Activated CD4-positive, alpha-beta T cell treated with anti-CD3 and anti-CD28 coated beads for 36 hours (primary cell): ENCODE results near the gene PEX26. TPM values are rescaled to one million over a fixed set of nuclear protein-coding genes. Genes with fewer than 3 reads are reported as not detected.
A peak's percentile ranks its signal among the peaks of the same experiment; 100 is the strongest.

Experiments
- ATAC-seq: fragments of 200-7000 bp; cut with Tn5 transposase; one replicate; pipeline ENCODE4 v1.10.0; 2021; ENCODE audit warnings: mild to moderate bottlenecking, moderate library complexity
- CTCF ChIA-PET: fragments of 350-600 bp; sonication (Branson Sonifier 250); formaldehyde crosslinking; loops from one replicate; lab custom pipeline; 2021; ENCODE audit warnings: antibody characterized with exemption; lab: Charles Lee
- POLR2A ChIA-PET: fragments of 350-600 bp; sonication (Branson Sonifier 250); formaldehyde crosslinking; loops from one replicate; lab custom pipeline; 2021; ENCODE audit warnings: antibody characterized with exemption, inconsistent platforms; lab: Charles Lee
- DNase-seq: peaks from one replicate; pipeline ENCODE4 v3.0.0-alpha.2; 2020
- H3K27ac Mint-ChIP-seq: one replicate; pipeline ENCODE4 v1.8.0; 2021; ENCODE audit warnings: mixed read lengths
- H3K27me3 Mint-ChIP-seq: one replicate; pipeline ENCODE4 v1.8.0; 2021; ENCODE audit warnings: mixed read lengths
- H3K36me3 Mint-ChIP-seq: one replicate; pipeline ENCODE4 v1.8.0; 2021; ENCODE audit warnings: low read depth, mixed read lengths
- H3K4me1 Mint-ChIP-seq: one replicate; pipeline ENCODE4 v1.8.0; 2021; ENCODE audit warnings: mixed read lengths
- H3K4me3 Mint-ChIP-seq: one replicate; pipeline ENCODE4 v1.8.0; 2021; ENCODE audit warnings: mild to moderate bottlenecking, moderate library complexity, mixed read lengths
- H3K9me3 Mint-ChIP-seq: one replicate; pipeline ENCODE4 v1.8.0; 2021; ENCODE audit warnings: low read depth, mixed read lengths
- intact Hi-C, 2 experiments: fragments of 100-400 bp; cut with DNase I in 1 of 2; cut with micrococcal nuclease in 1 of 2; formaldehyde crosslinking; loops; one replicate each; pipeline versions ENCODE4 v1.14.2 to v1.15.1; 2022 to 2024; cut with DNase I, micrococcal nuclease
- total RNA-seq, 2 experiments: library from RNA; stranded (reverse); gene quantifications; one replicate each; pipeline ENCODE4 v1.2.3, GENCODE V29; 2021

The PEX26 gene
- total RNA-seq, 2 experiments from 2014 or later: 50.7 to 58.0 TPM

DNA sequence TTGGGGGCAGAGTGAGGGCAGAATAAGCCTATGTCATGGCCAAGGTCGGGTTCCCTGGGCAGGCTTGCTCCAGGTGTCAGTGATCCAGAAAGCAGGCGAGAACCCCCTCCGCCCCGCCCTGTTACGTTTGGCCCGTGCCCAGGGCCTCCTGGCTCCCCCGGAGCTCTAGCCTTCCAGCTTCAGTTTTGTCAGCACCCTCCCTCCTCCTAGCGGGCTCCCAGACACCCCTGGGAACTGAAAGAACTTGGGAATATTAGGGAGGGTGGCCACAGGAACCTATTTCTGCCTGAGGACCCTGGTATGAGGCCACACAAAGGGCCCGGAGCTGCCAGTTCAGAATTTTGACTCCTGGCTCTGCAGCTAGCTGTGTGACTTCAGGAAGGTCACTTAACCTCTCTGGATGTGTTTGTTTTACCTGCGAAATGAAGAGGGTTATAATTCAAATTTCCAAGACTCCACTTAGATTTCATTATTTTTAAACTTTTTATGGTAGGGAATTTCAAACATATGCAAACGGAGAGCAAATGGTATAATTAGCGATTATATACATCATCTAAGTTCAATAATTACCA lies 34.1 kb downstream of the PEX26 start:
- H3K27me3 Mint-ChIP-seq: peaks cover 39% of the 10 kb centered on the region
- peaks cover 3% of the 10 kb centered on the region for H3K9me3 Mint-ChIP-seq
- DNase-seq: no peak
- no peak for ATAC-seq
- intact Hi-C loops: loop anchor here (2.0 to 5.0 kb wide), 3 partner anchors 35 to 39 kb away; partner anchors contain the start of genes PEX26 (in 2 of the 2) and USP18 (in 1 of the 2)
- H3K36me3 Mint-ChIP-seq: peaks cover 7% of the 10 kb centered on the region
- no peak overlapping the region for H3K4me3 Mint-ChIP-seq
- peaks cover 40% of the 10 kb centered on the region for H3K4me1 Mint-ChIP-seq
- H3K27ac Mint-ChIP-seq: no peak overlapping the region
- ChIA-PET CTCF (interaction anchor here (0.5 kb wide), 1 partner anchor 473 kb away, joined by 3 read pairs; no protein-coding TSS in a partner anchor), POLR2A (no interaction called here)

DNA sequence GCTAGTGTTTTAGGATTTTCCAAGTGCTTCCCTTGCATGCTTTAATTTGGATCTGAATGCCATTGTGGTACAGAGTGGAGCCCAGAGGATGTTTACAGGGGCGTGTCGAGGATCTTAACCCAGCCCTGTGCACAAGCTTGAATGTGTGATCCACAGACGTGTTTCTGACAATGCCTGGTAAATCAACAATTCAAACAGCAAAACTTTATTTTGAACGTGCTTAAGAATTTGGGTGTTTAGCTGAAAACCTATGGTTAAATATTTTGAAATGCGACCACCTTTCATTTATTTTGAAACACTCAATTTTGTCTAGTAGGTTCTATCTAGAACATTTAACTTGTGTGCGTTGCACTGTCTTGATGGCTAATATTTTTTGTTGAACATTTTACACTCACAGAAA lies 34.6 kb downstream of the PEX26 start:
- Mint-ChIP-seq H3K36me3 (peaks cover 4% of the 10 kb centered on the region), H3K9me3 (peaks cover 3% of the 10 kb centered on the region), H3K4me1 (peaks cover 35% of the 10 kb centered on the region), H3K4me3 (no peak overlapping the region), H3K27ac (no peak overlapping the region), H3K27me3 (peaks cover 38% of the 10 kb centered on the region)
- ChIA-PET POLR2A (no interaction called here), CTCF (no interaction called here)
- ATAC-seq: no peak
- intact Hi-C loops: loop anchor here in 1 of 2 experiments (5.0 kb wide), 1 partner anchor 35 kb away; the partner anchor contains the start of gene PEX26
- DNase-seq: no peak

DNA sequence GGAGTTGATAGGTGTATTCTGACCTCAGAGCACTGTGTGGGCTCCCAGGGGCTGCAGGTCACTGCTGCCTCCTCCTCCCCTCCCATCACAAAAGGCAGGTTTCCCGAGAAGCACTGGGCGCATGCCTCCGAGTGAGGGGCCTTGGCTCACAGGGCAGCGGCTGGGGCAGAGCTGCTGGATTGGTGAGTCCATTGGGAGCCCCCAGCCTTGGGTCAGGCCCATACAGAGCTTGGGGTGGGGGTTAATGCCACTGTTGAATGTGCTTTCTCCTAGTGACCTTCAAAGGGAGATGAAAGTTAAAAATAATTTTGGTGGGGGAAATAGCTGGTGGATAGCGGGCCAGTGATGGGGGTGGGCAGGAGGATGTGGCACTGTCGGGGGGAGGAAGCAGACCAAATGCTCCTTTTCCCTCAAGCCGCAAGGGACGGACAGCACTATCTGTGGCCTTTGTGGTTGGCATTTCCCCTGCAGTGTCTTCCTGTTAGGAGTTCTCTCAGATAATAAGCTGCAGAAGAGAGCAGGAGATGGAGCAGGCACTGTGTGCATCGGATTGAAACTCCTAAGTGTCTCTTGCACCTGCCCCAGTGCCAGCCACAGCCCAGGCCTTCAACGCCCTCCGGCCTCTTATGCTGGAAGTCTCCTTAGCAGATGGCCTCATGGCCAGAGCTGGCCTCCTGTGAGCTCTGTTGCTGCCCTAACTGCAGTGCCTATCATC lies 36.0 kb downstream of the PEX26 start:
- intact Hi-C loops: loop anchor here in 1 of 2 experiments (5.0 kb wide), 1 partner anchor 37 kb away; the partner anchor contains the start of gene PEX26
- H3K27me3 Mint-ChIP-seq: peaks cover 30% of the 10 kb centered on the region
- DNase-seq (no peak), ATAC-seq (no peak)
- H3K36me3 Mint-ChIP-seq: no peaks in the 10 kb centered on the region
- no peak overlapping the region for H3K27ac Mint-ChIP-seq
- H3K4me1 Mint-ChIP-seq: peaks cover 25% of the 10 kb centered on the region
- no peak overlapping the region for H3K4me3 Mint-ChIP-seq
- POLR2A ChIA-PET: interaction anchor here (0.5 to 0.8 kb wide), 2 partner anchors 36 to 463 kb away, joined by 3 to 8 read pairs; partner anchors contain the start of gene PEX26
- CTCF ChIA-PET: interaction anchor here (1.6 kb wide), 1 partner anchor 11 kb away, joined by 3 read pairs; no protein-coding TSS in a partner anchor
- H3K9me3 Mint-ChIP-seq: no peaks in the 10 kb centered on the region

DNA sequence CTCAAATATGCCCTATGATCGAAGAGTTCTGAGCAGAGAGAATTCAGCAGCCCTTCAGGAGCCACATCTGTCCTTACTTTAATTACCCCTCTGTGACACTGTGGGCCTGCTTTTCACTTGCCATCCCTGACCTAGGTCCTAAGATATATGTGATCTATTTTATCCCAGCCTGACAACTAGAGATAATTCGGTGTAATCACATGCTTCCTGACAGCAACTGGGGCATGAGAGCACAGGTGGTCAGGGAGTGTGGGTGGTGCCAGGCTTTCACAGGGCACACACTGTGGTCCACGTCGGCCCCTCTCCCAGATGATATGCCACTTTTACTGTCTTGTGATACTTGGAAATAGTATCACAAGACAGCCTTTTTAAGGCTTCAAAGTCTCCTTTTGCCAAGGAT lies 36.7 kb downstream of the PEX26 start:
- intact Hi-C loops: loop anchor here in 1 of 2 experiments (5.0 kb wide), 1 partner anchor 37 kb away; the partner anchor contains the start of gene PEX26
- CTCF ChIA-PET: no interaction called here
- POLR2A ChIA-PET: interaction anchor here (0.8 kb wide), 1 partner anchor 37 kb away, joined by 3 read pairs; the partner anchor contains the start of gene PEX26
- H3K27ac Mint-ChIP-seq: no peak overlapping the region
- ATAC-seq (no peak), DNase-seq (no peak)
- H3K9me3 Mint-ChIP-seq: no peaks in the 10 kb centered on the region
- H3K4me1 Mint-ChIP-seq: peaks cover 27% of the 10 kb centered on the region
- no peak overlapping the region for H3K4me3 Mint-ChIP-seq
- H3K27me3 Mint-ChIP-seq: peaks cover 28% of the 10 kb centered on the region
- no peaks in the 10 kb centered on the region for H3K36me3 Mint-ChIP-seq

- intact Hi-C loops: loop anchor here in 1 of 2 experiments (5.0 kb wide), 1 partner anchor 38 kb away; the partner anchor contains the start of gene PEX26
- ChIA-PET CTCF (interaction anchor here (0.6 kb wide), 1 partner anchor 1057 kb away, joined by 3 read pairs; no protein-coding TSS in a partner anchor), POLR2A (no interaction called here)
- Mint-ChIP-seq H3K9me3 (no peaks in the 10 kb centered on the region), H3K36me3 (no peaks in the 10 kb centered on the region), H3K4me1 (peaks cover 25% of the 10 kb centered on the region), H3K4me3 (no peak overlapping the region), H3K27ac (no peak overlapping the region), H3K27me3 (peaks cover 22% of the 10 kb centered on the region)
- DNase-seq: no peak
- ATAC-seq: no peak
Observed at GRCh38 chr22:18114976-18115652, 37.3 kb downstream of the PEX26 start.

DNA sequence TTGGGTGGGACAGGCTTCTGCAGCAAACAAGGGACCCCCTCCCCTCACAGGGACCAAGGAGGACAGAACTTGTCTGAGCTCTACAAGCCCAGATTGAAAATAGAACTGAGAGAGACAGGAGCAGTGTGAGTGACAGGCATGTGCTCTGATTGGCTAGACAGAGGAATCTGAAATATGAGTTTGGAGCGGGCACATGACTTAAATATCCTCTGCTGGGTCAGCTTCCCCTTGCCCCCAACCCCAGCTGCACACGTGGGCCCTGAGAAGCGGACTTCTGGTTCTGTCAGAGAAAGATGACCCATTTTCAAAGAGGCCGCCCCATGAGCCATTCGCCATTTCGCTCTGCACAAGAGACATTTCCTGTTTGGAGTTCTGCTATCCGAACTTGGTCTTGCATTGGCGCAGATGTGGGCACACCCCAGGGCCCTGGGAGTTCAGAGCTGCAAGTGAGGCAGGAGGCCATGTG lies 38.1 kb downstream of the PEX26 start:
- CTCF ChIA-PET: interaction anchor here (0.7 to 0.9 kb wide), 2 partner anchors 12 to 36 kb away, joined by 3 read pairs; no protein-coding TSS in a partner anchor

DNA sequence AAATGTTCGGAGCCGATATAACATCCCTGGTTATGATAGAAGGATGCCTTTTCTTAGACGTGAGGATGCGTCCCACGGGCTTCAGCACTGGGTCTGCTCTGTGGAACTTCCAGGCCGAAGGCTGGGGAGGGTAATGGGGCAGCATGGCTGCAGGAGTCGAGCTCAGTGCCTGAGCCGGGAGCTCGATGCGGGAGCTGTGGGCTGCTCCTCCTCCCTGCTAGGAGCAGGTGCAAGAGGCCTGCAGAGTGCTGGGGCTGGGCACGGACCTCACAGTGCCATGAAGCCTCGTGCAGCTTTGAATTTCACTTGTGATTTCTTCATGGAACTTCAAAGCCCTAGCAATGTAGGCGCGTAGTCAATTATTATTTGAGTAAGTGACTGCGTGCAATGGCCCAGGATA lies 38.8 kb downstream of the PEX26 start:
- DNase-seq (no peak), ATAC-seq (no peak)
- H3K4me1 Mint-ChIP-seq: peaks cover 20% of the 10 kb centered on the region
- no peak overlapping the region for H3K27ac Mint-ChIP-seq
- H3K27me3 Mint-ChIP-seq: peaks cover 13% of the 10 kb centered on the region
- H3K4me3 Mint-ChIP-seq: no peak overlapping the region
- ChIA-PET POLR2A (no interaction called here), CTCF (interaction anchor here (0.9 kb wide), 1 partner anchor 36 kb away, joined by 3 read pairs; no protein-coding TSS in a partner anchor)
- H3K36me3 Mint-ChIP-seq: no peaks in the 10 kb centered on the region
- no peaks in the 10 kb centered on the region for H3K9me3 Mint-ChIP-seq
- intact Hi-C loops: no loop called here

More for the DNA sequence above, 38.1 kb downstream of the PEX26 start:
- no peak for ATAC-seq
- Mint-ChIP-seq H3K4me1 (peaks cover 21% of the 10 kb centered on the region), H3K27me3 (peaks cover 19% of the 10 kb centered on the region), H3K9me3 (no peaks in the 10 kb centered on the region), H3K4me3 (no peak overlapping the region), H3K36me3 (no peaks in the 10 kb centered on the region), H3K27ac (no peak overlapping the region)
- intact Hi-C loops: no loop called here
- DNase-seq: no peak
- POLR2A ChIA-PET: no interaction called here

DNA sequence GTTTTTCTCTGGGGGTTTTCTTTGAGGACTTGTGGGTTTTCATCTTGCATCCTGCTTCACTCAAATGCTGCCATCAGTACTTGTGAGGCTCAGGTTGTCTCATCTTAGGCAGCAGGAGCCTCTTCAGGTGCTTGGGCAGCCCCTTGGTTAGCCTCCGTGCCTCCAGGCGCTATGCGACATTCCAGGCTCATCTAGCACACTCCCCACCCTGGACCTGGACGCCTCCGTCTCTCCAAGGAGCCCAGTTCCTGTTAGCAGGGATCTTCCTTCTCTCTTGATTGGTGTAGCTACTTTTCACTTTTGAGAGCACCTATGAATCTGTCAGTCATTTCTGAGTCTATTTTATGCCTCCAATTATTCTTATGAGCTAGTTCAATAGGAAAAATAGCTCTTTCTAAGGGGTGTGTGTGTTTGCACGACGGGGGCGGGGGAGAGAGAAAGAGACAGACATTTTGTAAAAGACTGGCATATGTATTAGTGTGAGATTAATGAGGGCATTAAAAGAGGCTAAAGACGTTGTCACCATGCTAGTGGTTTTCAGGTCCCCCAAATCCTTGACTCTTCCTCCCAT lies 40.6 kb downstream of the PEX26 start:
- ChIA-PET CTCF (no interaction called here), POLR2A (no interaction called here)
- no peak overlapping the region for H3K27ac Mint-ChIP-seq
- peaks cover 5% of the 10 kb centered on the region for H3K27me3 Mint-ChIP-seq
- no peaks in the 10 kb centered on the region for H3K9me3 Mint-ChIP-seq
- no peaks in the 10 kb centered on the region for H3K36me3 Mint-ChIP-seq
- intact Hi-C loops: no loop called here
- no peak for ATAC-seq
- H3K4me3 Mint-ChIP-seq: no peak overlapping the region
- DNase-seq: no peak
- H3K4me1 Mint-ChIP-seq: peaks cover 20% of the 10 kb centered on the region

- Mint-ChIP-seq H3K4me3 (no peak overlapping the region), H3K27me3 (no peaks in the 10 kb centered on the region), H3K27ac (no peak overlapping the region), H3K4me1 (peaks cover 9% of the 10 kb centered on the region), H3K9me3 (no peaks in the 10 kb centered on the region), H3K36me3 (no peaks in the 10 kb centered on the region)
- CTCF ChIA-PET: interaction anchor here (0.6 kb wide), 1 partner anchor 24 kb away, joined by 3 read pairs; no protein-coding TSS in a partner anchor
- intact Hi-C loops: no loop called here
- ATAC-seq: no peak
- peak; percentile 23 for DNase-seq
- POLR2A ChIA-PET: no interaction called here
Observed at GRCh38 chr22:18119409-18120110, 41.8 kb downstream of the PEX26 start.

GRCh38 chr22:18120857-18121256 lies 43.1 kb downstream of the PEX26 start:
- Mint-ChIP-seq H3K9me3 (no peaks in the 10 kb centered on the region), H3K36me3 (no peaks in the 10 kb centered on the region), H3K27me3 (no peaks in the 10 kb centered on the region), H3K27ac (no peak overlapping the region), H3K4me3 (no peak overlapping the region), H3K4me1 (peaks cover 9% of the 10 kb centered on the region)
- intact Hi-C loops: no loop called here
- DNase-seq (no peak), ATAC-seq (no peak)
- CTCF ChIA-PET: interaction anchor here (0.7 kb wide), 1 partner anchor 20 kb away, joined by 3 read pairs; no protein-coding TSS in a partner anchor
- POLR2A ChIA-PET: no interaction called here
